HG03442 (cell line): Measurements from ENCODE around the gene OR52B4.
"Not testable (repeated sequence)": the region's sequence is repeated elsewhere in the genome, so short reads cannot be mapped to it uniquely, and the experiment has no call there.

Source experiments
- ATAC-seq: cut with Tn5 transposase; IDR thresholded peaks from one replicate; pipeline ENCODE4 v1.9.1; 2021; ENCODE audit warnings: mild to moderate bottlenecking, moderate library complexity; ENCODE audit not compliant: unreplicated experiment

Gene OR52B4

GRCh38 chr11:4368286-4368685 is at the start of gene OR52B4:
OR52B4 (minus strand) TSS chr11:4368386; CDS start chr11:4368295, 91 bp downstream.
- no peak for ATAC-seq

- no peak for ATAC-seq
Measured at GRCh38 chr11:4416816-4417215, 48.6 kb upstream of the OR52B4 start.

GRCh38 chr11:4416306-4416705 is 48.1 kb upstream of the OR52B4 start:
- ATAC-seq = no peak

GRCh38 chr11:4406206-4406605 is 38.0 kb upstream of the OR52B4 start:
- ATAC-seq = not testable (repeated sequence)

- peak; percentile 4 for ATAC-seq
Measured at GRCh38 chr11:4393858-4394223, 25.7 kb upstream of the OR52B4 start.

- ATAC-seq = peak; percentile 100
Measured at GRCh38 chr11:4393209-4393857, 25.1 kb upstream of the OR52B4 start, which contains the start of gene TRIM21. TRIM21 (minus strand) TSS chr11:4393702; CDS start chr11:4390409, 3,293 bp downstream.

- no peak for ATAC-seq
Measured at GRCh38 chr11:4388221-4388620, 20.0 kb upstream of the OR52B4 start.

GRCh38 chr11:4385978-4386740 is 18.0 kb upstream of the OR52B4 start:
- no peak for ATAC-seq

GRCh38 chr11:4381901-4382300 is 13.7 kb upstream of the OR52B4 start:
- ATAC-seq = no peak

GRCh38 chr11:4375431-4376140 is 7.4 kb upstream of the OR52B4 start:
- no peak for ATAC-seq

GRCh38 chr11:4370166-4370565 is 2.0 kb upstream of the OR52B4 start:
- ATAC-seq = no peak

- not testable (repeated sequence) for ATAC-seq
Measured at GRCh38 chr11:4348142-4348541, 20.0 kb downstream of the OR52B4 start.

- ATAC-seq = not testable (repeated sequence)
Measured at GRCh38 chr11:4345366-4345765, 22.8 kb downstream of the OR52B4 start.

GRCh38 chr11:4334356-4334755 is 33.8 kb downstream of the OR52B4 start:
- not testable (repeated sequence) for ATAC-seq
